Fibroblast of peridontal ligament (primary cell): ENCODE measurements around the gene GSTA4.
A peak's percentile ranks its signal among the peaks of the same experiment; 100 is the strongest.
"Not testable (repeated sequence)": the region's sequence is repeated elsewhere in the genome, so short reads cannot be mapped to it uniquely, and the experiment has no call there.

Source experiments
- DNase-seq: peaks from one replicate; pipeline ENCODE4 v3.0.0-alpha.2; 2010; ENCODE audit errors: extremely low read depth

Gene GSTA4

GRCh38 chr6:52975580-52975979 lies 19.5 kb downstream of the GSTA4 start:
- DNase-seq: peak; percentile 75

GRCh38 chr6:52972989-52973388 lies 22.1 kb downstream of the GSTA4 start:
- DNase-seq: no peak

DNA sequence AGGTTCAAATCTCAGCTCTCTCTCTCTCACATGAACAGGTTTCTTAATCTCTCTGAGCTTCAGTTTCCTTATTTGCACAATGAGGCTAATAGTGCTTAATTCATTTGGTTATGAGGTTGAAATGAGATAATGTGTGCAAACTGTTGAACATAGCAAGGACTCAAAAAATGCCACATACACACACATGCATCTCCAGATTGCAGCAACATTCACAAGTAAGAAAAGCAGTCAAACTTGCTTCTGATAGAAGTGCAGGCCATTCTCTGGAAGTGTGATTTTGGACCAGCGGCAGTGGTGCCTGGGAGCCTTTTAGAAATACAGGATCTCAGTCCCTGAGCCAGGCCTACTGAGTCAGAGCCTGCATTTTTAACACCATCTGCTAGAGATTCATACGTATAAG lies 25.7 kb downstream of the GSTA4 start:
- DNase-seq: no peak

DNA sequence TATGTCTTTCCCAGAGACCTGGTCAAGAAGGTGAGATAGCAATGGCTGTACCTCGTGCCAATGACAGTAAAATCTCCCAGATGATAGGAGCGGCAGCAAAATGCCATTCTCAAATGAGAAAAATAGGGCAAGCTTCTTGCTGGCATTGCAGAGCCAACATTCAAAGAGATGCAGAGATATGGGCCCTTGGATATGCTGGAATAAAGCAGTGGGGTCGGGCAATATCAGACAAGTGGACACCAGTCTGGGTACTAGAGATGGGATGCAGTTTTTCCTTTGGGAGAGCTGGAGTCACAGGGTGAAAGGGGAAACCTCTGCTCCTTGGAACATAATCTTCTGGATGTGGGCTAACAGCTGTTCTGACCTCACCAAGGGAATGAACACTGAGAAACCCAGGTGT lies 29.0 kb downstream of the GSTA4 start:
- DNase-seq: no peak

GRCh38 chr6:52965380-52965779 lies 29.7 kb downstream of the GSTA4 start:
- no peak for DNase-seq

GRCh38 chr6:52964318-52964717 lies 30.8 kb downstream of the GSTA4 start:
- no peak for DNase-seq

- no peak for DNase-seq
These were observed 32.4 kb downstream of the GSTA4 start for GRCh38 chr6:52962701-52963100.

- DNase-seq: not testable (repeated sequence)
These were observed 34.1 kb downstream of the GSTA4 start for GRCh38 chr6:52961022-52961421.

- DNase-seq: not testable (repeated sequence)
These were observed 34.9 kb downstream of the GSTA4 start for GRCh38 chr6:52960211-52960610.

- DNase-seq: no peak
These were observed 36.4 kb downstream of the GSTA4 start for GRCh38 chr6:52958546-52959255.

- no peak for DNase-seq
These were observed 39.2 kb downstream of the GSTA4 start for GRCh38 chr6:52955871-52956270.

DNA sequence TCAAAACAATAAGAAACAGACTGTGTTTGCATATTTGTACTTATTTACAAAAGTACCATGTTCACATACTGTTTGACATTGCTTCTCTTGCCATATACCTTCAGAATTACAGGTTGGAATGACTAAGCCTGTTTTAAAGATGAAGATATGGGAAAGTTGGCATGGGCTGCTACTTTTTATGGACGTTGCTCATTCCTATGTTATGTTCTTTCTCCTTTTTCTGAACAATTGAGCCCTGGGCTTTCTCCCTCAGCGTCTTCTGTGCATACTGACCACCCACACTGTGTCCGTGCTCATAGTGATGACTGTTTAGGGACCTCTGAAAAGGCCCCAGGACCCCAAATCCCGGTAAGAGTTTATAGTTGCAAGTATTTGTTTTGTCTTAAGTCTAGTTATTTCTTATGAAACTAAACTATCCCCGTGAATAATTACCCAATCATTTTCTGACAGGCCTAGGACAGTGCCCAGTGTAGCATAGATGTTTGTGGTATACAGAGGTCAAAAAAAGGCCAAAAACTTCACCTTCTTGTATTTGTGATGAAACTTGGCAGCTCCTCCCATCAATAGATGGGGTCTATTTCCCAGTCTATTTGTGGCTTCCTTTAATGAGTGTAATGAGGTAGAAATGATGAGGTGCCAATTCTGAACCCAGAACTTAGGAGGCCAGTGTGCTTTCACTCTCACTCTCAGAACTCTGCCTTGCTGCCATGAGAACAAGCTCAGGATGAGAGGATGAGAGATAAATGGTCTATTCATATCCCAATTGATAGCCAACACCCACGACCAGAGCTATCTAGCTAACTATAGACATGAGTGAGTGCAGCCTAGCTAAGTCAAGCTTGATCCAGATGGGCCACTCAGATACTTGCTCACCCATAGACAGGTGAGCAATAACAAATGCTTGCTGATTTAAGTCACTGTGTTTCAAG lies 40.9 kb downstream of the GSTA4 start:
- DNase-seq: no peak

DNA sequence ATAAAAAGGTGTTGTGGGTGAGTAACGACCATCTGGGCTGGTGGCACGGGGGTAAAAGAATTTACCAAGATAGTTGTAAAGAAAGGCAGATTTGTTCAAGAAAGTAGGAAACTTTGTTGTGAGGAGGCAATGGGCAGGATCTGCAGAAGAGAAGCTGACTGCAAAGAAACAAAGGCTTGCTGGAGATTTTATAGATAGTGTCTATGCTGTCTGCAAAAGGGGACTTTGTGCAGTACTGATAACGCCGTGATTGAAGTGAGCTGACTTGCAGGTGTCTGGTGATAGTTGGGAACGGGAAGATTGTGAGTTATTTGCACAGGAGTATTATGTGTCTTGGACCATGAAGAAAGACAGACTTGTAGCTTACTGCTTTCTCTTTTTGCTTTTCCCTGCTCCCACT lies 48.8 kb downstream of the GSTA4 start:
- DNase-seq: no peak

DNA sequence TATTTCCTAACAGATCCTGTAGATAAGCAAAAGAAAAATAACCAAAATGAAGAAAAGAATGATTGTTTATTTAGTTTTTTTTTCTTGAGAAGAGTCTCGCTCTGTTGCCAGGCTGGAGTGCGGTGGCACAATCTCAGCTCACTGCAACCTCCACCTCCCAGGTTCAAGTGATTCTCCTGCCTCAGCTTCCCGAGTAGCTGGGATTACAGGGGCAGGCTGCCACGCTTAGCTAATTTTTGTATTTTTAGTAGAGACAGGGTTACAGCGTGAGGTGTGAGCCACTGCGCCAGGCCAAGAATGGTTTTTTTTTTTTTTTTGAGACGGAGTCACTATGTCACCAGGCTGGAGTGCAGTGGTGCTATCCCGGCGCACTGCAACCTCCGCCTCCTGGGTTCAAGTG lies 52.3 kb downstream of the GSTA4 start:
- not testable (repeated sequence) for DNase-seq

DNA sequence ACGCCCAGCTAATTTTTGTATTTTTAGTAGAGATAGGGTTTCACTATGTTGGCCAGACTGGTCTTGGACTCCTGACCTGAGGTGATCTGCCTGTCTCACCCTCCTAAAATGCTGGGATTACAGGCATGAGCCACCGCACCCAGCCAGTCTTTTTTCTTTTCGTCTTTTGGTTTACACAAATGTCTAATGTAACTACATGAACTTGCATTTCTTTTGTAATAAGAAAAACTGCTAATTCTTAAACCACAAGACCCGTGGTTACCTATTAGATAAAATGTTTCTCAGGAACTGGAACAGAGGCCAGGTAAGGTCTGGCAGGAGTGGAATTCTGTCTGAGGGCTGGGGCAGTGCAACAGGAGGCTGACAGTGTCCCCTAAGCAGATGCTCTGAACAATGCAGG lies 52.9 kb downstream of the GSTA4 start:
- no peak for DNase-seq

DNA sequence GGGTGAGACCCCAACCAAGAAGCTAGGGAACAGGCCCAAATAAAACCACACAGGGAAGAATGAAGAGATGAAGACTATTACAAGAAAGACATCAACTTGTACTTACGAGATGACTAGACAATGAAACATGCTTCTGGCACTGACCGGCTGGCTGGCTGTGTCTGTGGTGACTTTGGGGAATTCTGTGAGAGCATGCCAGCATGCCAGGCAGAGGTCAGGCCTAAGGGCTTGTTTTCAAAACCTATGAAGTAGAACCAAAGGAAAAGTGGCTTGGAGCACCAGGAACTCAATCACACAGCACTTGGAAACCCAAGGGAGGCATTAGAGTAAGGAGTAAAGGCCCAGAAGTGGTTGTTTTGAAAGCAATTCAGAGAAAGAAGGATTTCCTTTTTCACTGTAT lies 57.2 kb downstream of the GSTA4 start:
- DNase-seq: peak; percentile 39

DNA sequence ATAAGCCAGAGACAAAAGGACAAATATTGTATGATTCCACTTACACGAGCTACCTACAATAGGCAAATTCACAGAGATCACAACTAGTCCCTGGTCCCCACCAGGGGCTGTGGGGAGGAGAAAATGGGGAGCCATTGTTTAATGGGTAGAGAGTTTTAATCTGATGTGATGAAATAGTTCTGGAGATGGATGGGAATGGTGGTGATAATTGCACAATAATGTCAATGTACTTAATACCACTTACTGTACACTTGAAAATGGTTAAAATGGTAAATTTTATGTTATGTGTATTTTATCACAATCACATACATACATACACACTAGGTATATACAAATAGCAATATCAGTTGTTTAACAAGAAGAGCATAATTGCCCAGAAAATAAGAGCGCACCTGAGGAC lies 61.3 kb downstream of the GSTA4 start:
- DNase-seq: no peak

- DNase-seq: no peak
These were observed 63.7 kb downstream of the GSTA4 start for GRCh38 chr6:52931351-52931750.

GRCh38 chr6:52929321-52930164 lies 65.5 kb downstream of the GSTA4 start:
- DNase-seq: peak; percentile 92
